Measurements from ENCODE around the gene VTI1A. TPM values are rescaled to one million over a fixed set of nuclear protein-coding genes. Genes with fewer than 3 reads are reported as not detected.

VTI1A gene
- total RNA-seq, 1 experiment from 2014 or later, result 28.6 TPM

DNA sequence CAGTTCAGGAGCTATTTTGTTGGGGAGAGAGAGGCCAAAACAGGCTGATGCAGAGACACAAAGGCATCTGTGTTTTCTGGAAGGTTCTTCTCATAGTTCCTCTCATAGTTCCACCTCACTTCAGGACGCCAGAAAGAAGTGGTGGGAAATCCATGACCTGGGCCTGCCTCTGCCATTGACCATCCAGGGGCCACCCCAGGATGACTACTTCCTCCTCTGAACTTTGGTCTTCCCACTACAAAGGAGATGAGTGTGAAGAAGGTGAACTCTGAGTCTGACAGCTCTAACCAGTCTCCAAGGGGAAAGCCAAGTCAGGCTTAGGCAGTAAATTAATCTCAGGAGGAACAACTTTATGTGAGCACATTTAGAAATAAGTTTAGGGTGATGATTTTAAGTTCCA is 327.2 kb downstream of the VTI1A start:
- no peaks in the 10 kb centered on the region for H3K27me3 Mint-ChIP-seq (ENCODE audit: unreplicated experiment)
- intact Hi-C loops (cut with micrococcal nuclease; ENCODE audit: unreplicated experiment), result loop anchor here (10.0 kb wide), 1 partner anchor 181 kb away; the partner anchor contains the start of gene TCF7L2
- TF ChIP-seq, protein P1, sequence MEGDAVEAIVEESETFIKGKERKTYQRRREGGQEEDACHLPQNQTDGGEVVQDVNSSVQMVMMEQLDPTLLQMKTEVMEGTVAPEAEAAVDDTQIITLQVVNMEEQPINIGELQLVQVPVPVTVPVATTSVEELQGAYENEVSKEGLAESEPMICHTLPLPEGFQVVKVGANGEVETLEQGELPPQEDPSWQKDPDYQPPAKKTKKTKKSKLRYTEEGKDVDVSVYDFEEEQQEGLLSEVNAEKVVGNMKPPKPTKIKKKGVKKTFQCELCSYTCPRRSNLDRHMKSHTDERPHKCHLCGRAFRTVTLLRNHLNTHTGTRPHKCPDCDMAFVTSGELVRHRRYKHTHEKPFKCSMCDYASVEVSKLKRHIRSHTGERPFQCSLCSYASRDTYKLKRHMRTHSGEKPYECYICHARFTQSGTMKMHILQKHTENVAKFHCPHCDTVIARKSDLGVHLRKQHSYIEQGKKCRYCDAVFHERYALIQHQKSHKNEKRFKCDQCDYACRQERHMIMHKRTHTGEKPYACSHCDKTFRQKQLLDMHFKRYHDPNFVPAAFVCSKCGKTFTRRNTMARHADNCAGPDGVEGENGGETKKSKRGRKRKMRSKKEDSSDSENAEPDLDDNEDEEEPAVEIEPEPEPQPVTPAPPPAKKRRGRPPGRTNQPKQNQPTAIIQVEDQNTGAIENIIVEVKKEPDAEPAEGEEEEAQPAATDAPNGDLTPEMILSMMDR (IDR thresholded peaks at IDR 0.05; ENCODE audit: unreplicated experiment), result no peak

DNA sequence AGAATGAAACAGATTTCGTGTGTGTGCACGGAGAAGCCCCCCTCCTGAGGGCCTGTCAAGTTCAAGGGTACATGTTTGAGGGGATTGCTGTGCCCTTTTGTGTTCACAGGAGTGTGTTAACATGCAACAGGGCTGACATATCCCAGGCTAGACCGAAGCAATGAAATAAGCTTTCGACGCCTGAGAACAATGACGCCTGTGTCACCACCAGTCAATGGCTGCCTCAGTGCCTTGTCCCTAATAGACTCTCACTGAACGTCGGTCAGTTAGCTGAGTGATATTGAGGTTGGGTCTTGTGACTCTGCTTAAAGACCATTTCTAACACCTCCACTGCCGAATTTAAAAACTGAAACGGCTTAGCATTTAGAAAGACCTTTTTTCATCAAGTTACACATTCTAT is 327.8 kb downstream of the VTI1A start:
- intact Hi-C loops (cut with micrococcal nuclease; ENCODE audit: unreplicated experiment), result loop anchor here (10.0 kb wide), 1 partner anchor 180 kb away; the partner anchor contains the start of gene TCF7L2
- no TSS peak for BruUV-seq (replicated peaks)
- Mint-ChIP-seq H3K9me3 (ENCODE audit: low read depth, unreplicated experiment) (peaks cover 3% of the 10 kb centered on the region), H3K4me1 (ENCODE audit: low read depth, unreplicated experiment) (peaks cover 35% of the 10 kb centered on the region), H3K36me3 (ENCODE audit: insufficient read depth, unreplicated experiment) (no peaks in the 10 kb centered on the region), H3K27me3 (ENCODE audit: unreplicated experiment) (no peaks in the 10 kb centered on the region), H3K27ac (ENCODE audit: unreplicated experiment) (no peak overlapping the region), H3K4me3 (ENCODE audit: low read depth, unreplicated experiment) (no peak overlapping the region)
- TF ChIP-seq, protein P1 (IDR thresholded peaks at IDR 0.05; ENCODE audit: unreplicated experiment), result no peak
- CTCF ChIA-PET, result interaction anchor here (0.9 to 1.4 kb wide), 3 partner anchors 140 to 176 kb away, joined by 3 to 5 read pairs (median 3); no protein-coding TSS in a partner anchor
- no peak for DNase-seq

More for the DNA sequence above, 327.2 kb downstream of the VTI1A start:
- Mint-ChIP-seq H3K4me1 (ENCODE audit: low read depth, unreplicated experiment) (peaks cover 35% of the 10 kb centered on the region), H3K9me3 (ENCODE audit: low read depth, unreplicated experiment) (peaks cover 3% of the 10 kb centered on the region), H3K4me3 (ENCODE audit: low read depth, unreplicated experiment) (no peak overlapping the region), H3K36me3 (ENCODE audit: insufficient read depth, unreplicated experiment) (no peaks in the 10 kb centered on the region), H3K27ac (ENCODE audit: unreplicated experiment) (no peak overlapping the region)
- CTCF ChIA-PET, result interaction anchor here (0.5 kb wide), 1 partner anchor 101 kb away, joined by 3 read pairs; no protein-coding TSS in a partner anchor
- DNase-seq, result no peak
- no TSS peak for BruUV-seq (replicated peaks)

DNA sequence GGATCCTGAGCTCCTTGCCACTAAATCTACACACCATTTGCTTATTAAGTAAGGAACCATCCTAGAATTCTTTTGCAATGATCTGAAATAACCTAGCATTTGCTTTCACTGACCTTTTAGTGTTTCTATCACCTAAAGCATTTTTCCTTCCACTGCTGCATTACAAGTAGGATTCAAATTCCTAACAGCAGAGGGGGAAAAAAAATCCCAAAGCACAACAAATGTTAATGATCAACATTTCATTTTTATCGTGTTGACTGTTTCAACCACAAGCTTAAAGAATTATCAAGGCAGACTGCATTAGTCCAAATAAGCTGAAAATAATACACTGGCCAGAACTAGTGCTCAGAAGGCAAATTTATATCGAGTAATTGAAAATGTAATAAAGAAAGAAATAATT is 328.4 kb downstream of the VTI1A start:
- no TSS peak for BruUV-seq (replicated peaks)
- no peaks in the 10 kb centered on the region for H3K36me3 Mint-ChIP-seq (ENCODE audit: insufficient read depth, unreplicated experiment)
- peaks cover 35% of the 10 kb centered on the region for H3K4me1 Mint-ChIP-seq (ENCODE audit: low read depth, unreplicated experiment)
- no peaks in the 10 kb centered on the region for H3K27me3 Mint-ChIP-seq (ENCODE audit: unreplicated experiment)
- intact Hi-C loops (cut with micrococcal nuclease; ENCODE audit: unreplicated experiment), result loop anchor here (10.0 kb wide), 1 partner anchor 179 kb away; the partner anchor contains the start of gene TCF7L2
- no peak overlapping the region for H3K27ac Mint-ChIP-seq (ENCODE audit: unreplicated experiment)
- TF ChIP-seq, protein P1 (IDR thresholded peaks at IDR 0.05; ENCODE audit: unreplicated experiment), result no peak
- CTCF ChIA-PET, result interaction anchor here (0.9 to 1.4 kb wide), 5 partner anchors 36 to 183 kb away, joined by 3 to 5 read pairs (median 3); no protein-coding TSS in a partner anchor
- no peak overlapping the region for H3K4me3 Mint-ChIP-seq (ENCODE audit: low read depth, unreplicated experiment)
- peaks cover 3% of the 10 kb centered on the region for H3K9me3 Mint-ChIP-seq (ENCODE audit: low read depth, unreplicated experiment)
- no peak for DNase-seq

DNA sequence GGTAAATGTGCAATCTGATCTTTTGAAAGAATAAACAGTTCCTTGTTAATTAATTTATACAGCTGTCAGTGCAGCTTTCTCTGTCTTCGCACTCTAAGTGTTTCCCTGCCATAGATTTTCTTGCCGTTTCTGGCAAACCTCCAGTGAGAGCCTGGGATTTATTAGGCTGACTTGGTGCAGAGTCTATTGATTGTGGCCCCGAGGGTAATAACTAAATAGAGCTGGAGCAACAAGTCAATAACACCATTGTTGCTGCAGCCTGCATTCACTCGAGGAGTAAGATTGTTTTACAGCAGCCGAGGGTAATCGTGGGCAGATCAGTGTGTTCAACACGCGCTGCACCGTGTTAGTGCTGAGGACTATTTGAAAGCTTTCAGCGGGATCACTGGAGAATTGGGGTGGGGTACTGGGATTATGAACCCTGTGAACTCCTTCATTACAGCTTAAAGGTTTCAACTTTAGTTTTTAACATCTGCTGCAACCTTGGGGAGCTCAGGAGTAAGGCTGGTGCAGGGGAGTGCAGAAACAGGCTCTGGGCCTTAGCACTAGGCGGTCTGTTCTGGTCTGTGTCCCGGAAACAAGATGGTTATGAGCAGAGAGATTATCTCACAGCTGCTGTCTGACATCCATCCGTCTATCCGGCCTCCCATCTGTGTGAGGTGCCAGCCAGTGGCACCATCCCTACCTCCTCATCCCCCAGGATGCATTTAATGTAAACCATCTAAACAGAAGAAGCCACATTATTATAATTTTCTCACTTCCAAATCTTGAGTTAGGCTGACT is 329.1 kb downstream of the VTI1A start:
- Mint-ChIP-seq H3K4me3 (ENCODE audit: low read depth, unreplicated experiment) (peak overlapping the region; percentile 39), H3K27ac (ENCODE audit: unreplicated experiment) (no peak overlapping the region), H3K36me3 (ENCODE audit: insufficient read depth, unreplicated experiment) (no peaks in the 10 kb centered on the region), H3K27me3 (ENCODE audit: unreplicated experiment) (no peaks in the 10 kb centered on the region), H3K9me3 (ENCODE audit: low read depth, unreplicated experiment) (peaks cover 3% of the 10 kb centered on the region), H3K4me1 (ENCODE audit: low read depth, unreplicated experiment) (peaks cover 35% of the 10 kb centered on the region)
- no TSS peak for BruUV-seq (replicated peaks)
- TF ChIP-seq, protein P1 (IDR thresholded peaks at IDR 0.05; ENCODE audit: unreplicated experiment), result no peak
- CTCF ChIA-PET, result interaction anchor here (0.6 to 1.4 kb wide), 6 partner anchors 19 to 182 kb away, joined by 3 to 5 read pairs (median 3); no protein-coding TSS in a partner anchor
- intact Hi-C loops (cut with micrococcal nuclease; ENCODE audit: unreplicated experiment), result loop anchor here (10.0 kb wide), 1 partner anchor 179 kb away; the partner anchor contains the start of gene TCF7L2
- DNase-seq, result peak; percentile 47

Measured in Calu3 (cell line).